ENCODE results near the gene IL25. TPM values are rescaled to one million over a fixed set of nuclear protein-coding genes. Genes with fewer than 3 reads are reported as not detected.

Gene IL25
- total RNA-seq (2014; rRNA removed; shearing (Covaris generic)) (not detected in 2 replicates), polyA plus RNA-seq (2016; fragmentation: Nextera tagmentation; extraction: Ambion mirVana) (not detected in 2 replicates)
- long read RNA-seq, result 0 reads

- peaks cover 26% of the 10 kb centered on the region for H3K27me3 ChIP-seq (ENCODE audit: insufficient read depth)
- TF ChIP-seq ZNF462 (CRISPR knock-in tag; IDR thresholded peaks at IDR 0.05) (no peak), ZNF331 (CRISPR knock-in tag; IDR thresholded peaks at IDR 0.05; ENCODE audit: low read depth) (no peak), ZNF114 (CRISPR knock-in tag; IDR thresholded peaks at IDR 0.05) (no peak), ETS1 (IDR thresholded peaks at IDR 0.05) (no peak), EZH2phosphoT487 (IDR thresholded peaks at IDR 0.05; ENCODE audit: unreplicated experiment) (no peak), NANOG (IDR thresholded peaks at IDR 0.05; ENCODE audit: borderline replicate concordance) (no peak), STAT1 (IDR thresholded peaks at IDR 0.05; ENCODE audit: unreplicated experiment) (no peak), POLR2AphosphoS5 (IDR thresholded peaks at IDR 0.05; ENCODE audit: low read depth) (no peak), CTCF (conservative IDR thresholded peaks at IDR 0.05; ENCODE audit: low read depth in 2 of 2) (no peak), JUNB (IDR thresholded peaks at IDR 0.05; ENCODE audit: unreplicated experiment) (no peak), REST (IDR thresholded peaks at IDR 0.05; ENCODE audit: unreplicated experiment) (no peak), EZH2 (IDR thresholded peaks at IDR 0.05; ENCODE audit: low read depth, unreplicated experiment) (no peak), CREB1 (CRISPR knock-in tag; IDR thresholded peaks at IDR 0.05; ENCODE audit: low read depth) (no peak)
- peaks cover 23% of the 10 kb centered on the region for H3K27me3 Mint-ChIP-seq (ENCODE audit: insufficient read depth, low read depth, poor library complexity)
Measured at GRCh38 chr14:23372509-23372908, at the start of gene IL25. Gene IL25, plus strand, starts transcription at chr14:23372809.

More at GRCh38 chr14:23372509-23372908, at the start of gene IL25:
- H3K4me3 ChIP-seq, result no peak within 1 kb of the TSS
- peaks cover 4% of the 10 kb centered on the region; the same call in 1 of the 2 replicates for H3K9me2 ChIP-seq (ENCODE audit: insufficient read depth)
- no peaks in the 10 kb centered on the region for H4K20me1 ChIP-seq (replicated peaks; ENCODE audit: insufficient read depth)
- Mint-ChIP-seq H3K9me3 (no peaks in the 10 kb centered on the region), H3K36me3 (ENCODE audit: low read depth) (no peaks in the 10 kb centered on the region), H3K4me1 (peaks cover 12% of the 10 kb centered on the region; the same call in 2 of the 3 replicates), H3K27ac (no peak within 1 kb of the TSS), H3K4me3 (no peak within 1 kb of the TSS)
- peaks cover 9% of the 10 kb centered on the region; the same call in 1 of the 2 replicates for H3K4me1 ChIP-seq (ENCODE audit: insufficient read depth)
- no peaks in the 10 kb centered on the region for H3K79me2 ChIP-seq (replicated peaks; ENCODE audit: insufficient read depth)
- H3K36me3 ChIP-seq (ENCODE audit: insufficient read depth), result no peaks in the 10 kb centered on the region
- DNase-seq (ENCODE audit: low spot score) (no peak), ATAC-seq (no peak)
- H3F3A ChIP-seq (replicated peaks; ENCODE audit: low read depth), result no peaks in the 10 kb centered on the region
- no peak within 1 kb of the TSS for H3K4me2 ChIP-seq
- no peak within 1 kb of the TSS for H3K27ac ChIP-seq (ENCODE audit: low read depth)
- H2AFZ ChIP-seq, result no peak within 1 kb of the TSS

Data from GM23338 (cell line).